Stimulated activated CD8-positive, alpha-beta memory T cell treated with anti-CD3 and anti-CD28 coated beads, Interleukin-2, amount 100 ng/mL, for 48 hours (primary cell): Measurements from ENCODE around the gene FBRS.
"Not testable (repeated sequence)": the region's sequence is repeated elsewhere in the genome, so short reads cannot be mapped to it uniquely, and the experiment has no call there.

Experiments used
- DNase-seq, 2 donors: peaks; one replicate each; pipeline ENCODE4 v3.0.0-alpha.2; 2020; ENCODE audit warnings: low read depth in 2 of 2

The FBRS gene

DNA sequence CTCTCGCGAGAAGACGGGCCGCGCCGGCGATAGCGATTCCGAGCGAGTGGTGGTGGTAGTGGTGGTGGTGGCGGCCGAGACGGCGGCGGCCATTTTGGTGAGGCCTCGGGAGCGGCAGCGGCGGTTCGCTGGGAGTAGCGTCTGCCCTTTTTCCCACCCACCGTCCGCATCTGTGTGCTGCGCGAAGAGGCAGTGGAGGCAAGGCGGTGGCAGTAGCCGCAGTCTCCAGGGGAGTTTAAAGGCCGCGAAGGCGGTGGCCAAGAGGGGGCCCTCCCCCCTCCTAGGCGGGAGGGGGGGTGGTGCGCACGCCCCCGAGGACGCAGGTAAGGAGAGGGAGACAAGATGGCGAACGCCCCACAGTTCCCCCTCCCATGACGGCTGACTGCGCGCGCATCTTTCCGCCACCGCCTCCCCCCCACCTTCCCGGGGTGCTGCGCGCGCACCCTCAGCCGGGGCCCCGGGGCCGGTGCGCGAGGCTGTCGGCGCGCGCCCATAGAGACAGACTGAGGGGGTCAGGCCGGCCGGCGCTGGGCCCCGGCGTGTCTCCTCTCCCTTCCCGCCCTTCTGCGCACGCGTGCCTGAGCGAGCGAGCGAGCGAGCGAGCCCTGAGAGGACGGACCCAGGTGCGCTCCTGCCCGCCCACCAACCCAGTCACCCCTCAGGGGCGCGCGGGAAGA is 40.0 kb downstream of the FBRS start:
- DNase-seq, result peak; percentile 97

- DNase-seq, result peak; percentile 81 to 90
Observed at GRCh38 chr16:30698816-30699614, 40.8 kb downstream of the FBRS start, which contains the start of gene SRCAP. SRCAP (plus strand) TSS chr16:30699171; CDS start chr16:30700825, 1,654 bp downstream.

DNA sequence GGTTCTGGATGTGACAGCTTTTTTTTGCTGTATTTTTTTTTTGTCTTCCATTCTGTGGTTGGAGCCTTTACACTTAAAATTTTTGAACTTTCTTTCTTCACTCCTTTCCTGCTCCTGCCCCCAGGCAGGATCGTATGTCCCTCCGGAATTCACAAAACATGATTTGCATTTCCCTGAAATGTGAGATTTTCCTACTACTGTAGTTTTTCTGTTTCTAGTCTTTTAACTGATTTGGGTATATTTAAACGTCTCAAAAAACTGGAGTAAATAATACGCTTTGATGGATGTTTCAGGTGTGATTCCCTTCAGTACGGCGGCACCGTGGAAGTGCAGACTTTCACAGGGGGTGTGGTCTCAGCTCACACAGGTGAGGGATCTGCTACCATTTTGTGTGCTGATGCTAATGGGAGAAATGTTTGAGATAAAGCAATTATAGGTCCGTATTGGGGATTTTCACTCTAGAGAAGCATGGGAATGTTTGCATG is 41.4 kb downstream of the FBRS start:
- DNase-seq, result no peak

DNA sequence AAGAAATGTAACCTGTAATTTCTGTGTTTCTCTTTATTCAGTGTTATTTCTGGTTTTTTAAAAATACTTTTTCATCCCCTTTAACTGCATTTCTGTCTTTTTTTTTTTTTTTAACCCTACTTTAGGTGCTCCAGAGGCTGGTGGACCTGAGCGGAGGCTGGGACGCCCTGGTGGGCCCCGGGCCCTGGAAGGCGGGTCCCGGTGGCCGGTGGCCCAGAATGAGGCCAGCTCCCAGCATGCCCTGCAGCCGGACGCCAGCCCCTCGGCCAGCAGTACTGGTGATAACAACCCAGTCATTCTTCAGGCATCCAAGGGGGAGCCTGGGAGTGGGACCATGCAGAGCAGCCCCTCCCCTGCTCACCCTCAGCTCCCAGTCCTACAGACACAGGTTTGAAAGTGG is 42.3 kb downstream of the FBRS start:
- no peak for DNase-seq

DNA sequence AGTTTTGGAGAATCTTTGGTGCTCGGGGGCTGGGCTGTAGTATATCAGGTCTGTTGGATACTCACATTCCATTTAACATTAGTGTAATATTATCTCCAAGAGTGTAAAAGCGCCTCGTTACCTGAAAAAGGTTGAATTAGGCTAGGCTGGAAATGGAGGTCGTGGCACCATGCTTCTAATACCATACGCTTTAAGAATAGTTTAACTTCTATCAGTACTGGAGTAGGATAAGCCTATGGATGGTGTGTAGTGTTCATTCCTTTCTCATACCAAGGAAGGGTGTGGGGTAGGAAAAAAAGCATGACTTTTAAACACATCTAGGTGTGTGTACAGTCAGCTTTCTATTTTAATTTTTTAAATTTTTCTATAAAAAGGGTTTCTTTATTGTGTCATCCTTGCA is 42.7 kb downstream of the FBRS start:
- DNase-seq, result no peak

DNA sequence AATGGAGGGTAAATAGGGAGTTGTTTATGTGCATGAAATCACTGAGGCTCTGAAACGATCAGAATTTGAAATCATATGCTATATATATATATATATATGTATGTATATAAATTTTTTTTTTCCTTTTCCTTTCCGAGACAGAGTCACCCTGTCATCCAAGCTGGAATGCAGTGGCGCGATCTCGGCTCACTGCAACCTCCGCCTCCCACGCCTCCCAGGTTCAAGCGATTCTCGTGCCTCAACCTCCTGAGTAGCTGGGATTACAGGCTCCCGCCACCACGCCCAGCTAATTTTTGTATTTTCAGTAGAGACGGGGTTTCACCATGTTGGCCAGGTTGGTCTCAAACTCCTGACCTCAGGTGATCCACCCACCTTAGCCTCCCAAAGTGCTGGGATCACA is 44.8 kb downstream of the FBRS start:
- DNase-seq, result not testable (repeated sequence)

DNA sequence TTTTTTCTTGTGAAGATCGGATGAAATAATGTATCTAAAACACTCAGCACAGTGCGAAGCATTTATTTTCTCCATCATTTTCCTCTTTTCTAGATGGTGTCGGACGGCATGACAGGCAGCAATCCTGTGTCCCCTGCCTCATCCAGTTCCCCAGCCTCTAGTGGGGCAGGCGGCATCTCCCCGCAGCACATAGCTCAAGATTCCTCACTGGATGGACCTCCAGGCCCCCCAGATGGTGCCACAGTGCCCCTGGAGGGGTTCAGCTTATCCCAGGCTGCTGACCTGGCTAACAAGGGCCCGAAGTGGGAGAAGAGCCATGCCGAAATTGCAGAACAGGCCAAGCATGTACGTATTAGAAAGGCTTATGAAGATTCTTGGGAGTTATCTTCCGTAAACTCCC is 45.7 kb downstream of the FBRS start:
- no peak for DNase-seq

DNA sequence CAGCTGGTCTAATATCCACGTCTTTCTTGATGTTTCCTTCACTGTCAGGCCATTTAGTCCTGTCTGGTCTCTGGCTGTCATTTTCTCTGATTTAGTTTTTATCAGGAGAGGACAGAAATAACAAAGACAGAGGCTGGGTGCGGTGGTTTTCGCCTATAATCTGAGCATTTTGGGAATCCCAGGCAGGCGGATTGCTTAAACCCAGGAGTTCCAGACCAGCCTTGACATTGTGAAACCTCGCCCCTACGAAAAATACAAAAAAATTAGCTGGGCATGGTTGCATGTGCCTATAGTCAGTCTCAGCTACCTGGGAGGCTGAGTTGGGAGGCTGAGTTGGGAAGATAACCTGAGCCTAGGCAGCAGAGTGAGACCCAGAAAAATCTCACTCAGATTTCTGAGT is 47.8 kb downstream of the FBRS start:
- no peak for DNase-seq

DNA sequence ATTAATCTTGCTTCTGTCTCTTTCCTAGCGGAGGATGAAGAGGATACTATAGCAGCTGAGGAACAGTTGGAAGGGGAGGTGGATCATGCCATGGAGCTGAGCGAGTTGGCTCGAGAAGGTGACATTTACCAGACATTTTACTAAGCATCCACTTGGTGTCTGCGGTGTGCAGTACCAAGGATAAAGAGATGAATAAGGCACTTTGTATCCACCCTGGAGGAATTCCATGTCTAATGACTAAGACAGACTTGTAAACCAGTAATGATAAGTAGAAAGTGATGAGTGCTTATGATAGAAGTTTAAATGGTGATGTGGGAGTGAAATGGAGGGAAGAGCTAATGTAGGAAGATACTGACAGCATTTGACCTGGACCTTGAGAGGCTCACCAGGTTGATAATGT is 52.7 kb downstream of the FBRS start:
- no peak for DNase-seq

GRCh38 chr16:30711712-30712111 is 53.5 kb downstream of the FBRS start:
- no peak for DNase-seq

DNA sequence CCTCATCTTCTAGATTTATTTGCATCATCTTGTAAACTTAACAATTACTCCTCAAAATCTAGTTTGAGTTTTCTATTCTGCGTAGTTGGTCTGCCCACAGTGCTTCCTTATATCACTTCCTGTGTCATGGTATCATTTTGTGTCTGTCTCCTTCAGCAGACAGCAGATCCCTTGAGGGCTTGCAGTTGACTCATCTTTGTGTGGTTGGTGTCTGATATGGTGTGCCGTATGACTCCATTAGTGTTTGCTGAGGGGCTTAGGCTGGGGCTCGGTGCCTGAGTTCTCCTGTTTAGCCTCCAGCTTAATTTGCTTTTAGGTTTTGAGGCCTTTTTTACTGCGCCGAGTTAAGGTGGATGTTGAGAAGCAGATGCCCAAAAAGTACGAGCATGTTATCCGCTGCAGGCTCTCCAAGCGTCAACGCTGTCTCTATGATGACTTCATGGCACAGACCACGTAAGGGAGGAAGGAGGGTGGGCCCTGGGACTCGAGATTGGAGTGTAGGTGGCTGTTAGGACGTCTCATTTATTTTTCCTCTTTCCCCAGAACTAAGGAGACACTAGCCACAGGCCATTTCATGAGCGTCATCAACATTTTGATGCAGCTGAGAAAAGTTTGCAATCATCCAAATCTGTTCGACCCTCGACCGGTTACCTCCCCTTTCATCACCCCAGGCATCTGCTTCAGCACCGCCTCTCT is 57.7 kb downstream of the FBRS start:
- DNase-seq, result no peak

GRCh38 chr16:30720086-30720485 is 61.9 kb downstream of the FBRS start:
- DNase-seq, result no peak
